LNCaP clone FGC (cell line): ENCODE measurements around the gene IFT81.

Experiments used
- DNase-seq: peaks from one replicate; pipeline ENCODE4 v3.0.0-alpha.2; 2011; ENCODE audit warnings: low read depth
- H3K4me3 ChIP-seq: 2 replicates; pipeline ENCODE4 v1.5.1; 2011; ENCODE audit warnings: mild to moderate bottlenecking, low read depth, low read length, control low read depth
- CTCF ChIP-seq: IDR thresholded peaks from 2 replicates; pipeline ENCODE4 v1.5.1; 2012; ENCODE audit warnings: mild to moderate bottlenecking; ENCODE audit not compliant: control insufficient read depth, insufficient read depth; ENCODE audit errors: extremely low read depth

IFT81 gene

DNA sequence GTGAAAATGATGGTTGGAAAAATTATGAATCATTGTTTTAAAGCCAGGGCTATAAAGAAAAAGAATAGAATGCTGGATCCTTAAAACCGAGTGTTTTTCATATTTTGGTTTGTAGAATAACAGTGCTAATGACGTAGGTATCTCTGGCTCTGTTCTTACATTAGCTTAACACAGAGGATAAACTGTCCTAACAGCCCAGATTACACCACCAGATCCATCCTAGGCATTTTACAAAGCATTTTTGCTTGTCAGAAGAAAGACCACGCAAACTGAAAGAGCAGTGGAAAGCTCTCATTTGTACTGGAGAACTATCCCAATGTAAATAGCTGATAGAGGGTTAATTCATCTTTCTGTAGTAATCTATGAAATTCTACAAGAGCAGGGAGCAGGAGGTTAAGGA lies 13.6 kb downstream of the IFT81 start:
- no peak for DNase-seq
- H3K4me3 ChIP-seq = no peak overlapping the region
- TF ChIP-seq CTCF = no peak

DNA sequence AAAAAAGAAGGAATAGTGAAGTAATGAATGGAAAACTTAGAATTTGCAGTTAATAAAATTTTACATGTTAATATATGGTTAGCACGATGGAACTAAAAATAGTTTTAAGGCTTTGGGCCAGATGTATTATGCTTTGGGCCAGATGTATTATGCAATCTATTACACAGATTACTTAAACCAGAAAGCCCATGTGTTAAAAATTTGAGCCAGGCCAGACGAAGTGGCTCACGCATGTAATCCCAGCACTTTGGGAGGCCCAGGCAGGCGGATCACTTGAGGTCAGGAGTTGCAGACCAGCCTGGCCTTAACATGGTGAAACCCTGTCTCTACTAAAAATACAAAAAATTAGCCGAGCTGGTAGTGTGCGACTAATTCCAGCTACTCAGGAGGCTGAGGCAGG lies 17.2 kb downstream of the IFT81 start:
- no peak for TF ChIP-seq CTCF
- DNase-seq = no peak
- H3K4me3 ChIP-seq = no peak overlapping the region

DNA sequence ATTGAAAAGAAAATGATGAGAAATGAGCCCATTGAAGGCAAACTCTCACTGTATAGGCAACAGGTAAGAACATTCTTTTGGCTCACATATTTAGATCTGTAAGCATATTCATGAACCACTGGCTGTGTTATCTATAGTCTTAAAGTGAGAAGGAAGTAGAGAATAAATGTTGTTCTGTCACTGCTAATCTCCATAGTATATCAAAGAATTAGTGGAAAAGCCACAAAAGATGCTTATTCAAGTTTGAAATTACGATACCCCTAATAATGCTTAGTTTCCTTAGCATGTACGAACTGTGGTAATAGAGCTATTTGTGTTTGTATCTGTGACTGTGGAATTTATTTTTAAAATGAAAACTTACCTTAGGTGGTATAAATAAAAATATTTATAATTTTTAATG lies 22.8 kb downstream of the IFT81 start:
- no peak for TF ChIP-seq CTCF
- DNase-seq = no peak
- H3K4me3 ChIP-seq = no peak overlapping the region

DNA sequence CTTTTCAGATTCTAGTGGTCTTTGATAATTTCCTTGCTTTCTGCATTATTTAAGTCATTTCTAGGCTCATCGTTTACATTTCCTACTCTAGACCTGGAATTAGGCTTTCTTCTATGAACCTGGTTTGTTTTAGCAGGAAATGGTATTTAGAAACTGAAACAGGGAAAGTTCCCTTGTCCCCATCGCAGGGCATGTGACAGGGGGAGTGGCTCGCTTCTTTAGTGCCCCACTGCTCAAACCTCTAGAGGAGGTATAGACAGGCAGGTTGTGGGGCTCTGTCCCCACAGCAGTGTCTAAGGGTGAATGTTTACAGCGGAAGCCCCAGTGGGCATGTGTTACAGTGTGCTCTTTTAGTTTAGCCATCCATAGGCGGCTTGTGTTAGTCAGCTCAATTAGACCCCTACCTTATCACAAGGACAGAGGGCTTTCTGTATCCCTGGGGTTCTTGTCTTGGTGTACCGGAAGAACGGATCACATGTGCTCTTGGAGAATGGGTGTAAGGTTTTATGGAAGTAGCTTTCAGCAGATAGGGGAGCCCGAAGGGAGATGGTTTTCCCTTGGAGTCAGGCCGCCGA lies 25.0 kb downstream of the IFT81 start:
- DNase-seq = no peak
- no peak overlapping the region for H3K4me3 ChIP-seq
- no peak for TF ChIP-seq CTCF

DNA sequence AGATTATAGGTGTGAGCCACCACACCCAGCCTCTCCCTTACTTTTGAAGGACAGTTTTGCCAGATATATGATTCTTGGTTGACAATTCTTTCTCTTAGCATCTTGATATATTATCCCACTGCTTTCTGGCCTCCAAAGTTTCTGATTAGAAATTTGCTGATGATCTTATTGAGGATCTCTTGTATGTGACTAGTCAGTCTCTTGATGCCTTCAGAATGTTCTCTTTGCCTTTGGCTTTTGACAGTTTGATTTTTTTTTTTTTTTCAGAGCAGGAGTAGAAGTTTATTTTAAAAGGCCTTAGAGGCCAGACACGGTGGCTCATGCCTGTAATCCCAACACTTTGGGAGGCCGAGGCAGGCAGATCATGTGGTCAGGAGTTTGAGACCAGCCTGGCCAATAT lies 32.6 kb downstream of the IFT81 start:
- no peak for TF ChIP-seq CTCF
- no peak for DNase-seq
- no peak overlapping the region for H3K4me3 ChIP-seq

GRCh38 chr12:110157539-110157938 lies 33.4 kb downstream of the IFT81 start:
- TF ChIP-seq CTCF = no peak
- no peak for DNase-seq

GRCh38 chr12:110159671-110160245 lies 35.6 kb downstream of the IFT81 start:
- no peak for DNase-seq
- TF ChIP-seq CTCF = no peak

More at GRCh38 chr12:110157539-110157938, 33.4 kb downstream of the IFT81 start:
- no peak overlapping the region for H3K4me3 ChIP-seq

More at GRCh38 chr12:110159671-110160245, 35.6 kb downstream of the IFT81 start:
- no peak overlapping the region for H3K4me3 ChIP-seq
